Activated CD4-positive, alpha-beta T cell treated with anti-CD3 and anti-CD28 coated beads, Interleukin-2, amount 50 U/mL, for 1 hour (primary cell): Measurements from ENCODE around the gene LFNG.

Source experiments
- DNase-seq: peaks from one replicate; pipeline ENCODE4 v3.0.0-alpha.2; 2020

LFNG gene

GRCh38 chr7:2487586-2488271 is 31.8 kb upstream of the LFNG start:
- no peak for DNase-seq

GRCh38 chr7:2488272-2488645 is 31.3 kb upstream of the LFNG start:
- DNase-seq, result no peak

DNA sequence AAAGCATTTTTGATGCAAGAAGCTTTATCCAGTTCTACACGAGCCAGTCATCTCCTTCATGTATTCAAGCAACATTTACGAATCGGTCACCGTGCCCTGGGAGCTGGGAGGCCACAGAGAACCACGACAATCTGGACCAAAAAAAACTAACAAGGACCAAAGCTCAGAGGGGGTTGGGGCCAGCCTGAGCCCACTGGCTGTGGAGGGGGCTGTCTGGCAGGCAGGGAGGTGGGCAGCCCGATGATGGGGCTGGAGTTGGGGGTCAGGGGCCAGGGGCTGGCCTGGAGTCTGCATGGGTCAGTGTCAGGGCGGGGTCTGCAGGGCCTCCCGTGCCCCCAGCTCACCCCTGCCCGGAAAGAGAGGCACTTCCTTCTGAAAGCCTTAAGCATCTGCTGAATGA is 30.9 kb upstream of the LFNG start:
- DNase-seq, result no peak

DNA sequence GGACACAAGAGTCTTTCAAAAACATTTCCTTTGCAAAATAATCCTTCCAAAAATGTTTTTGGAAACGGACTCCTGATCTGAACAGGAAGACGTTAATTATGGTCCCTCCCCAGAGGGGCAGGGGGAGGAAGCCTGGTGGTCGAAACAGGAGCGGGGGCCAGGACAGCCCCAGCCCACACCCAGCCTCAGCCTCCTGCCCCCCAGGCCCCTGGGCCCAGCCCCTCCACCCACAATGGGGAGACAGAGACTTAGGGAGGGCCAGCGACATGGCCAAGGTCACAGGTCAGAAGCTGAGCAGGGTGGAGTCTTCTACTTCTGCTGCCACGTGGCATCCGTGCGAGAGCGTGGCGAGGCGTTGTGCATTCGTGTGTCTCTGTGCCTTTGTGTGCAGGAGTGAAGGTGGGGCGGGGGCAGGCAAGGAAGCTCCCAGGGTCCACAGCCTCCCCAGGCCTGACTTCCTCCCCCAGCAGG is 29.4 kb upstream of the LFNG start:
- DNase-seq, result no peak

DNA sequence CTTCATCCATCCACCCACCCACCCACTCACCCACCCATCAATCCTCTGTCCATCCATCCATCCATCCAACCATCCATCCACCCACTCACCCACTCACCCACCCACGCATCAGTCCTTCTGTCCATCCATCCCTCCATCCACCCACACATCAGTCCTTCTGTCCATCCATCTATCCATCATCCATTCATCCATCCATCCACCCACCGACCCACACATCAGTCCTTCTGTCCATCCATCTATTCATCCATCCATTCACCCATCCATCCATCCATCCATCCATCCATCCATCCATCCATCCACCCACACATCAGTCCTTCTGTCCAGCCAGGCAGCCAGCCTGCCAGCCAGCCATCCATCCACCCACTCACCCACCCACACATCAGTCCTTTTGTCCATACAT is 27.5 kb upstream of the LFNG start:
- no peak for DNase-seq

GRCh38 chr7:2493205-2494164 is 26.1 kb upstream of the LFNG start:
- no peak for DNase-seq

DNA sequence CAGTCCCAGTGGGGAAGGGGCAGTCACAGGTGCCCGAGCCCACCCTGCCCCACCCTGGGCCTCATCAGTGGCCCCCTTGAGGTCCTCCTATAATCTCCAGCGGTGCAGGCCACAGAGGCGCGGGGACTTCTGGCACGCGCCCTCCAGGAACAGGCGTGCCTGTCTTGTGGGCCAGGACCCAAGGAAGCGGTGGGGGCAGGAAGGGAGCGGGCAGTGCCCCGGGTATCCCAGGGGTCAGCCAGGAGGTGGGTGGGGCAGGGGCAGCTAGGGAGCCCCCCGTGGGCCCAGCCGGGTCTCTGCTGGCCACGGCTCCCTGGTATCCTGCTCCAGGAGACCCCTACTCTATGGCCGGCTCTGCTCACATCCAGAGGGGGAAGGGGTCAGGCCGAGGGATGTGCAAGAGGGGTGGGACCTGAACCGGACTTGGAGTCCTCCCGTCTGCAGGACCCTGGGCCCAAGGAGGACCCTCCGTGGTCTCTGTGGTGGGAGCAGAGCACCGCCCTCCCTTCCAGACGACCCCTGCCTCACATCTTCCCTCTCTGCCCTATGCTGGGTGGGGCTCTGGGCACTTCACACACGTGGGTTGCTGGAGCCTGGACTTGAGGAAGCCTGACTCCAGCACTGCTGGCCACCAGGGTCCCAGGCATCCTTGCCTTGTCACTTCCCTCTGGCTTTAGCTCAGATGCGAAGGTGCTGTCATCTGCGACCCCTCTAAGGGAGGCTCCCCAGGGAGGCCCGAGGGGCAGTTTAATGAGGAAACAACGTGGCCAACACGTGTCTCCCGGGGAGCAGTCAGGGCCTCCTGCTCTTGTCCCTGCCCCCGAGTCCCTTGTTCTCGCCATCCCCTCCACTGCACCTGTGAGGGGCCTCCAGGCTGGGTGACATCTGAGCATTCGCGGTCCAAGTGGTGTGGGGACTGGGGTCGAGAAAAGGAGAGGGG is 25.1 kb upstream of the LFNG start:
- DNase-seq, result no peak

DNA sequence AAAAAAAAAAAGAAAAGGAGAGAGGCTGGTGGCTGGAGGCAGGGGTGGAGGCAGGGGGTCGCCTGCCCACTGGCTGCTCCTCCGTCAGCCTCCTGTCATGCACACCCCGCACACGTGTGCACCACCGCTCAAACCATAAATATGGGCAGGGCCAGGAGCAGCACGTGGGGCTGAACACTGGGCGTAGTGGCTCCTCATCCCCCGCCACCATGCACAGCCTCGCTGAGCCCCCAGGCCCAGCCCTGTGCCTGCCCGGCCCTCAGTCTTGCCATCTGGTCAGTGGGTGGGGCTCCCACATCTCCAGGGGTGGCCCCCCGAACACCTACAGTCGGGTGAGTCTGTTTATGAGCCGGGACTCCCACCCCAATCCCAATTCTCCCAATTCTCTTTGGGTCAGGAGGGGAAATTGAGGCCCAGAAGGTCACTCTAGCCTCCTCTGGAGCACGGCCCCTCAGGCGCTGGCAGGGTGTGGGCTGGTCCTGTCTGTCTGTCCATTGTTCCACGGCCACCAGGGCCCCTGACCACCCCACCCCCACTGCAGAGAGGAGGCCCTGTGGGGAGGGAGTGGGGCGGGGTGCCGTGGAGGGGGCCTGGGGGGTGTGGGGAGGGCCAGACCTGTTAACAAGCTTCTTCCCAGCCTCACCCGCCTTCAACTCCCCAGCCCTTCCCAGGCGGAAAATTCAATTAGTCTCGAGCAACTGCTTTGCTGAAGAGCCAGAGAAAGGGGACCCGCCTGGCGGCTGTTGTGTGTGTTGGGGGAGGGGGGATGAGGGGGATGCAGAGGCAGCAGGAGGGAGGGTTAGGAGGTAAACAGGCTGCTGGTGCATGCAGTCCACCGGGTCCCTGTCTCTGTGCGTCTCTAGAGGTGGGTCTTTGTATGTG is 23.9 kb upstream of the LFNG start:
- DNase-seq, result no peak

DNA sequence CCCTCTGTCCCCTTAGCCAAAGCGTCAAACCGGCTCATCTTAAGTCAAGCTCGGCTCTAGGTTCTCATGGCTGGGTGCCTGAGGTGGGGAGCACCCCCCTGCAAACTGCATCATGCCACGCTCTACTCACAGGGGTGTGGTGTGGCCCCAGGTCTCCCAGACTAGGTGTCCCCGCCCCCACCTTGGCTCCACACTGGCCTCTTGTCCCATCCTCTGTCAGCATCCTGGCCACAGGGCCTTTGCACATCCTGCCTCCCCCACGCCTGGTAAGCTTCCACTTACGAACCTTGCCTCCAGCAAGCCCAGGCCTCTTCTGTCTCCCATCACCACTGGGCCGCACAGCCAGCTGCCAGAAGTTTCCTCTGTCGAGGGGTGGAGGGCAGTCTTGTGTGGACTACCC is 23.2 kb upstream of the LFNG start:
- no peak for DNase-seq

DNA sequence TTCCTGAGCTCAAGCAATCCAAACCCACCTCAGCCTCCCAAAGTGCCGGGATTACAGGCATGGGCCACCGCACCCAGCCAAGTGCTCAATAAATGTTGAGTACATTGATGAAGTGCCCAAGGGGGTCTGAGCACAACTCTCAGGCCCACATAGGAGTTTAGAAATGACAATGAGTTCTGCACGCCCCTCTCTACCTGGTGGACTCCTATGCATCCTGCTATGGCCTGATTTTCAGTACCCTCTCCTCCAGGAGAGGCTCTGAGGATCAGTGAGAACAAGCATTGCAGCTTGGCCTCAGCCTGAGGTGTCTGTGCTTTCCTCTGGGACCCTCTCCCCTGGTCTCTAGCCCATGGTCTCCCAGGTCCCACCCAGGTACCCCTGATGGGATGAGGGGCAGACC is 22.5 kb upstream of the LFNG start:
- no peak for DNase-seq

DNA sequence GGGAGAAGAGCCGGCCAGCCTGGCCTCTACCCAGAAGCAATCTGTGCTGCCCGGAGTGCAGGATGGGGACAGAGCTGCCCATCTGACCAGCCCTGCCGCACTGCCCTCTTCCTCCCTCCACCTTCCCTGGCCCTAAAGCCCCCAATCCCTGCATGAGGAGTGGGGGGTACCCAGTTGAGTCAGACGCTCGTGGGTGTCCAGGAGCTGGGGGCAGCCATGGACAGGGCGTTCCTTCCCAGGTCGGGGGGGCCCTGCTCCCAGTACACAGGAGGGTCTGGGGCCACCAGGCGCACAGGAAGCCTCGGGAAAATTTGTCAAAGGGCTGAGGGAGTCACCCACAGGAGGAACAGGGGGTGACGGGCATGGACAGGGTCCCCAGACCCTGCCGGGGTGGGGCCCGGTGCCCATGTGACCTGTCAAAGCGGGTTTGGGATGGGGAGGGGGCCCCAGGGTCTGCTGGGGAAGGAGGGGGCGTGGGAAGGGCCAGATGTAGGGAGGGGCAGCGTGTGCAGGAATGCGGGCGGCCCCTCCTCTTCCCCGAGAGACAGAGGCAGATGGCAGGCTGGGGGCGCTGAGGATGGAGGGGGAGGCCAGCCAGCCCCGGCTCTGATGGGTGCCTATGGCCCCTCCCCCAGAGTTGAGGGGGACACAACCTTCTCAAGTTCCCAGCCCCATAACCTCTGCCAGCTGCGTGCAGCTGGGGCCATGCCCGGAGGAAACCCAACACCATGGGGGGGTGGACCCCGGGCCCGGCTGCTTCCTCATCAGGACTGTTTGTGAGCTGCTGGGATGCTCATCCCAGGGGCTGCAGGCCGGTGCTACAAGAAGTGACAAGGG is 21.9 kb upstream of the LFNG start:
- no peak for DNase-seq

- DNase-seq, result no peak
These were observed 20.9 kb upstream of the LFNG start for GRCh38 chr7:2498708-2499107.

DNA sequence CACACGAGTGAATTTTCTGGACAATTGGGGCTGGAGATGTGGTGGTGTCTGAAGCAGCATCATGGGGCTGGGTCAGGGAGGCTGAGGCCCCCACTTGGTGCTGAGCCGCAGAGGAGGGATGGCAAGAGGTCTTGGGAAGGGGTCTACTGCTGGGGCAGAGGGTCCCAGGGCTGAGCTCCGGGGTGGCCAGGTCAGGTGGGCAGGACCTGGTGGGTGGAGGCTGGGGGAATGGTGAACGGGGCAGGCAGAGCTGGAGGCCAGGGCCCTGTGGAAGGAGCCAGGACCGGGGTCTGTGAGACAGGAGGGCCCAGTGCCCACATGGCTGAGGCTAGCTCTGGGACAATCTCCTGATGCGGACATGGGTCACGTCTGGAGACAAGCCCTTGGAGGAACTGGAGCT is 20.4 kb upstream of the LFNG start:
- DNase-seq, result no peak

GRCh38 chr7:2499719-2500430 is 19.7 kb upstream of the LFNG start:
- no peak for DNase-seq

- DNase-seq, result no peak
These were observed 18.9 kb upstream of the LFNG start for GRCh38 chr7:2500701-2501100.

- DNase-seq, result no peak
These were observed 17.5 kb upstream of the LFNG start for GRCh38 chr7:2501947-2502646.

- DNase-seq, result no peak
These were observed 17.0 kb upstream of the LFNG start for GRCh38 chr7:2502647-2502966.

GRCh38 chr7:2503056-2503941 is 16.3 kb upstream of the LFNG start:
- DNase-seq, result no peak
